HepG2 (cell line): Measurements from ENCODE around the gene ZC3H18. TPM values are rescaled to one million over a fixed set of nuclear protein-coding genes. Genes with fewer than 3 reads are reported as not detected.
A peak's percentile ranks its signal among the peaks of the same experiment; 100 is the strongest.

Experiments
- ATAC-seq: fragments of 200-7000 bp; cut with Tn5 transposase; 3 replicates; pipeline ENCODE4 v1.9.1; 2020; ENCODE audit warnings: mild to moderate bottlenecking, moderate library complexity
- BruUV-seq: library from RNA; stranded (reverse); fragments of 400-500 nt; replicated peaks from 2 replicates; lab custom pipeline; 2021; lab: Mats Ljungman, UMichigan
- CTCF ChIA-PET: fragments of 300-600 bp; formaldehyde crosslinking; extraction: SDS; loops from one replicate; lab custom pipeline; 2021; ENCODE audit warnings: low total read pairs, inconsistent platforms, low intra/inter-chr PET ratio; lab: Yijun Ruan, JAX
- POLR2A ChIA-PET: fragments of 350-600 bp; sonication (Branson Sonifier 250); formaldehyde crosslinking; loops from one replicate; lab custom pipeline; 2020; ENCODE audit warnings: antibody characterized with exemption, inconsistent platforms; lab: Yijun Ruan, JAX
- DNase-seq: peaks from one replicate; pipeline ENCODE4 v3.0.0-alpha.2; 2015; ENCODE audit warnings: low spot score
- FAIRE-seq: peaks from 3 replicates; lab custom pipeline; 2011; peaks lifted over from hg19 to GRCh38; lab: Jason Lieb, UNC
- H2AFZ ChIP-seq: one replicate; pipeline ENCODE4 v1.6.1; 2011; ENCODE audit warnings: low read length, inconsistent platforms
- H3K27ac ChIP-seq: fragments of 300-600 bp; 3 replicates; pipeline ENCODE4 v1.8.0; 2011; ENCODE audit warnings: mixed run types, mild to moderate bottlenecking, mixed read lengths, low read length, inconsistent platforms; ENCODE audit not compliant: insufficient read depth; ENCODE audit errors: extremely low read length
- H3K27me3 ChIP-seq, 2 experiments: fragments of 200-600 bp in 1 of 2; 2 replicates in 1 of 2; 3 replicates in 1 of 2; pipeline versions ENCODE4 v1.6.0 to v1.8.0; 2011; ENCODE audit warnings: low read length in 2 of 2, mild to moderate bottlenecking in 2 of 2, moderate library complexity in 2 of 2, inconsistent platforms in 1 of 2; ENCODE audit not compliant: insufficient read depth in 2 of 2, control insufficient read depth in 1 of 2
- H3K36me3 ChIP-seq, 2 experiments: fragments of 200-600 bp in 1 of 2; replicated peaks in 1 of 2; 2 replicates in 1 of 2; 3 replicates in 1 of 2; pipeline versions ENCODE4 v1.5.1 to v1.8.0; 2011; ENCODE audit warnings: low read length in 2 of 2, inconsistent platforms in 1 of 2; ENCODE audit not compliant: insufficient read depth in 2 of 2, control insufficient read depth in 1 of 2
- H3K4me1 ChIP-seq: 2 replicates; pipeline ENCODE4 v1.5.1; 2012; ENCODE audit warnings: low read length, inconsistent platforms; ENCODE audit not compliant: insufficient read depth
- H3K4me2 ChIP-seq: 2 replicates; pipeline ENCODE4 v1.6.0; 2011; ENCODE audit warnings: low read depth, low read length, inconsistent platforms
- H3K4me3 ChIP-seq, 3 experiments: fragments of 200-600 bp in 1 of 3; sonication (generic), shearing (Covaris generic) in 1 of 3; replicated peaks in 1 of 3; 2 replicates each; pipeline ENCODE4 v1.5.1; 2011 to 2016; ENCODE audit warnings: low read length in 3 of 3, inconsistent platforms in 2 of 3, low read depth in 2 of 3, mild to moderate bottlenecking in 2 of 3, control low read depth in 1 of 3, mixed read lengths in 1 of 3; ENCODE audit not compliant: insufficient read depth in 1 of 3
- H3K79me2 ChIP-seq: one replicate; pipeline ENCODE4 v1.6.1; 2011; ENCODE audit warnings: low read length, inconsistent platforms; ENCODE audit not compliant: insufficient read depth
- H3K9ac ChIP-seq: 2 replicates; pipeline ENCODE4 v1.6.0; 2011; ENCODE audit warnings: mild to moderate bottlenecking, low read depth, low read length, inconsistent platforms; ENCODE audit not compliant: insufficient read depth
- H3K9me3 ChIP-seq: 2 replicates; pipeline ENCODE4 v1.5.1; 2012; ENCODE audit warnings: mild to moderate bottlenecking, low read length
- H4K20me1 ChIP-seq: 2 replicates; pipeline ENCODE4 v1.6.0; 2011; ENCODE audit warnings: inconsistent platforms, mild to moderate bottlenecking, low read length, moderate library complexity; ENCODE audit not compliant: insufficient read depth
- CEBPB ChIP-seq: IDR thresholded peaks from 2 replicates; pipeline ENCODE4 v1.6.1; 2011; ENCODE audit warnings: low read depth, low read length, improper control_type of control experiment, borderline replicate concordance
- CEBPG ChIP-seq: IDR thresholded peaks from 2 replicates; pipeline ENCODE4 v1.6.1; 2016
- EP300 ChIP-seq, 3 experiments: sonication (generic) in 1 of 3; formaldehyde crosslinking in 1 of 3; IDR thresholded peaks; 2 replicates each; pipeline versions ENCODE4 v1.5.1 to v1.6.1; 2011 to 2020; ENCODE audit warnings: low read depth in 2 of 3, low read length in 2 of 3, borderline replicate concordance in 1 of 3, improper control_type of control experiment in 1 of 3, mild to moderate bottlenecking in 1 of 3, missing genetic modification reagents in 1 of 3, moderate library complexity in 1 of 3
- HNRNPH1 ChIP-seq: fragments of 200-400 bp; formaldehyde crosslinking; optimal IDR thresholded peaks from 2 replicates; pipeline ENCODE3; 2017; ENCODE audit warnings: mild to moderate bottlenecking, low read depth, low read length
- HNRNPLL ChIP-seq: fragments of 200-400 bp; formaldehyde crosslinking; IDR thresholded peaks from 2 replicates; pipeline ENCODE4 v1.6.1; 2017; ENCODE audit warnings: mild to moderate bottlenecking, low read depth, low read length; ENCODE audit not compliant: poor library complexity, severe bottlenecking
- IKZF1 ChIP-seq: fragments of 450-650 bp; IDR thresholded peaks from 2 replicates; pipeline ENCODE4 v1.7.1; 2016
- JUN ChIP-seq: sonication (generic); formaldehyde crosslinking; IDR thresholded peaks from 2 replicates; pipeline ENCODE4 v1.4.0; 2020; ENCODE audit warnings: mild to moderate bottlenecking, missing genetic modification reagents
- NFKBIZ ChIP-seq: IDR thresholded peaks from 2 replicates; pipeline ENCODE4 v1.6.1; 2018; ENCODE audit warnings: missing genetic modification reagents, missing compliant biosample characterization
- NR2F2 ChIP-seq: IDR thresholded peaks from 2 replicates; pipeline ENCODE4 v1.6.1; 2012; ENCODE audit warnings: low read depth, inconsistent platforms, borderline replicate concordance
- PHF21A ChIP-seq: sonication (generic); formaldehyde crosslinking; IDR thresholded peaks from 2 replicates; pipeline ENCODE4 v1.5.0; 2020; ENCODE audit warnings: mild to moderate bottlenecking, missing genetic modification reagents
- TCF7L2 ChIP-seq: IDR thresholded peaks from 2 replicates; pipeline ENCODE4 v1.6.1; 2011; ENCODE audit warnings: mild to moderate bottlenecking, low read depth, low read length, moderate library complexity
- ZNF280D ChIP-seq: sonication (generic); formaldehyde crosslinking; IDR thresholded peaks from 2 replicates; pipeline ENCODE4 v1.5.1; 2020; ENCODE audit warnings: mild to moderate bottlenecking, missing genetic modification reagents
- ZNF460 ChIP-seq: sonication (generic); formaldehyde crosslinking; IDR thresholded peaks from 2 replicates; pipeline ENCODE4 v1.5.1; 2020; ENCODE audit warnings: missing genetic modification reagents, mild to moderate bottlenecking, borderline replicate concordance
- ZNF598 ChIP-seq: sonication (generic); formaldehyde crosslinking; IDR thresholded peaks from 2 replicates; pipeline ENCODE4 v1.5.1; 2020; ENCODE audit warnings: mild to moderate bottlenecking, missing genetic modification reagents, borderline replicate concordance
- ZNF770 ChIP-seq: sonication (generic); formaldehyde crosslinking; IDR thresholded peaks from 2 replicates; pipeline ENCODE4 v1.5.0; 2020; ENCODE audit warnings: mild to moderate bottlenecking, missing genetic modification reagents
- WGBS: methylation state at CpG from one replicate; pipeline ENCODE4 v1.1.6; 2017; ENCODE audit warnings: low lambda C conversion rate; 5-methylcytosine and 5-hydroxymethylcytosine counted together
- in situ Hi-C: cut with HindIII; loops from 2 replicates; pipeline ENCODE4 v1.10.0; 2017; ENCODE audit warnings: low pct_unique_long_range_greater_than_20kb; ENCODE audit not compliant: extremely low pct_ligation_motif_present
- intact Hi-C: fragments of 100-400 bp; cut with micrococcal nuclease; formaldehyde crosslinking; loops from one replicate; pipeline ENCODE4 v1.10.0; 2022; ENCODE audit not compliant: unreplicated experiment
- polyA plus RNA-seq, 8 experiments: library from polyadenylated mRNA; depleted of rRNA in 3 of 8; stranded (reverse) in 7 of 8; unstranded in 1 of 8; fragments of >200 nt; fragmentation: Illumina TruSeq in 4 of 8; extraction: Trizol in 4 of 8; gene quantifications; 2 replicates each; pipeline versions ENCODE4 v1.2.1 to v1.2.3, GENCODE V29; 2011 to 2016; ENCODE audit warnings: low read depth in 4 of 8, missing spikeins in 1 of 8, mixed read lengths in 1 of 8; ENCODE audit not compliant: insufficient read depth in 1 of 8
- total RNA-seq, 5 experiments: library from RNA; depleted of rRNA; stranded (reverse); fragments of >200 nt; fragmentation: Illumina TruSeq; extraction: Trizol; gene quantifications; 2 replicates each; pipeline ENCODE4 v1.2.3, GENCODE V29; 2016; ENCODE audit warnings: low read depth in 1 of 5
- TF ChIP-seq, protein P1 (sequence below): sonication (generic); formaldehyde crosslinking; IDR thresholded peaks from 2 replicates; pipeline ENCODE4 v1.8.0; 2022; ENCODE audit warnings: mild to moderate bottlenecking, missing genetic modification reagents; ENCODE audit not compliant: insufficient replicate concordance

Gene ZC3H18
- total and polyA plus RNA-seq, 2 of the 13 experiments (the other 11 are each of a cell fraction or from before 2014, with no cell fraction given): 11.2 to 27.4 TPM

DNA sequence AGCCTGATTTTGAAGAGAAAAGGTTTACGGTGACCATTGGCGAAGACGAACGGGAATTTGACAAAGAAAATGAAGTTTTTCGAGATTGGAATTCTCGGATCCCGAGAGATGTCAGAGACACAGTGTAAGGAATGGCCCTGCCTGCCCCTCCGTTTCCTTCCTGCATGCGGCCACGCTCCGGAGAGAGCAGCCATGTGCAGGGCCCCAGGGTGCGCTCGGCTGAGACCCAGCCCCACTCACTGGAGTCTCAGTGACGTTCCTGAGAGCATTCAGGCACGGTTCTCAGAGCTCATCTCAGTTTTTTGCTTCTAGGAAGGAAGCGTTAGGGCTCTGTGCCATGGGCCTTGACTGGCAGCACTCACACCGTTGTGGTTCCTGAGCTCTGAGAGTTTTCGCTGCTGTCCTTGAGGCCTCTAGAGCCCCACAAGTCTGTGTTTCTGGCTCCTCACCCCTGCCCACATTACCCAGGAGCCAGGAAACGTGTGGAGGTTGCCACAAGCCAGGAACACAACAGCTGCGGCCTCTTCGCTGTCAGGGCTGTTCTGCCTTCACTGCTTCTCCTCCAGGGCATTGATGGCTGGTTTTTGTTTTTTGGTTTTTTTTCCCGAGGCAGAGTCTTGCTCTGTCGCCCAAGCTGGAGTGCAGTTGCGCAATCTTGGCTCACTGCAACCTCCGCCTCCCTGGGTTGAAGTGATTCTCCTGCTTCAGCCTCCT is 29.8 kb downstream of the ZC3H18 start:
- ATAC-seq (no peak), DNase-seq (no peak), FAIRE-seq (no peak)
- intact Hi-C loops: loop anchor here (5.0 kb wide), 1 partner anchor 52 kb away; the partner anchor contains the start of gene CYBA
- in situ Hi-C loops: no loop called here
- H3K4me1 ChIP-seq: peaks cover 43% of the 10 kb centered on the region
- 92% methylated on average over 25 of the region's 25 CpGs for WGBS
- no TSS peak for BruUV-seq
- H3K9me3 ChIP-seq: no peaks in the 10 kb centered on the region
- POLR2A ChIA-PET: no interaction called here
- no peak for TF ChIP-seq HNRNPLL
- TF ChIP-seq CEBPG (CRISPR knock-in tag): peak; percentile 86
- peak; percentile 94 for TF ChIP-seq CEBPB
- no peak for TF ChIP-seq NFKBIZ (CRISPR knock-in tag)
- TF ChIP-seq, protein P1, sequence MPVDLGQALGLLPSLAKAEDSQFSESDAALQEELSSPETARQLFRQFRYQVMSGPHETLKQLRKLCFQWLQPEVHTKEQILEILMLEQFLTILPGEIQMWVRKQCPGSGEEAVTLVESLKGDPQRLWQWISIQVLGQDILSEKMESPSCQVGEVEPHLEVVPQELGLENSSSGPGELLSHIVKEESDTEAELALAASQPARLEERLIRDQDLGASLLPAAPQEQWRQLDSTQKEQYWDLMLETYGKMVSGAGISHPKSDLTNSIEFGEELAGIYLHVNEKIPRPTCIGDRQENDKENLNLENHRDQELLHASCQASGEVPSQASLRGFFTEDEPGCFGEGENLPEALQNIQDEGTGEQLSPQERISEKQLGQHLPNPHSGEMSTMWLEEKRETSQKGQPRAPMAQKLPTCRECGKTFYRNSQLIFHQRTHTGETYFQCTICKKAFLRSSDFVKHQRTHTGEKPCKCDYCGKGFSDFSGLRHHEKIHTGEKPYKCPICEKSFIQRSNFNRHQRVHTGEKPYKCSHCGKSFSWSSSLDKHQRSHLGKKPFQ: no peak
- TF ChIP-seq EP300 (IDR thresholded peaks at IDR 0.05; ENCODE audit: low read depth in 2 of 2, low read length in 2 of 2): no peak
- TF ChIP-seq EP300 (CRISPR knock-in tag; IDR thresholded peaks at IDR 0.05; ENCODE audit: borderline replicate concordance): no peak
- no peak for TF ChIP-seq PHF21A (CRISPR knock-in tag)
- TF ChIP-seq IKZF1: no peak
- TF ChIP-seq ZNF598: no peak
- TF ChIP-seq ZNF770 (CRISPR knock-in tag): peak; percentile 47; the same call in 1 of the 2 replicates
- TF ChIP-seq ZNF460 (CRISPR knock-in tag): no peak
- no peak for TF ChIP-seq HNRNPH1
- no peak for TF ChIP-seq ZNF280D
- TF ChIP-seq NR2F2: no peak
- no peak for TF ChIP-seq TCF7L2
- TF ChIP-seq JUN (CRISPR knock-in tag): no peak
- H4K20me1 ChIP-seq: peaks cover 3% of the 10 kb centered on the region
- H3K36me3 ChIP-seq: peaks cover 32 to 54% of the 10 kb centered on the region in 2 experiments
- H3K27ac ChIP-seq: no peak overlapping the region
- H3K4me2 ChIP-seq: no peak overlapping the region
- H3K9ac ChIP-seq: no peak overlapping the region
- no peaks in the 10 kb centered on the region for H3K27me3 ChIP-seq
- CTCF ChIA-PET: no interaction called here
- H3K4me3 ChIP-seq: no peak overlapping the region
- H3K79me2 ChIP-seq: peaks cover 10% of the 10 kb centered on the region
- no peak overlapping the region for H2AFZ ChIP-seq
